GM21825 (cell line): Measurements from ENCODE around the gene COL13A1.

ENCODE experiments used
- ATAC-seq: cut with Tn5 transposase; IDR thresholded peaks from one replicate; pipeline ENCODE4 v1.9.1; 2021; ENCODE audit warnings: mild to moderate bottlenecking, moderate library complexity; ENCODE audit not compliant: unreplicated experiment

The COL13A1 gene

DNA sequence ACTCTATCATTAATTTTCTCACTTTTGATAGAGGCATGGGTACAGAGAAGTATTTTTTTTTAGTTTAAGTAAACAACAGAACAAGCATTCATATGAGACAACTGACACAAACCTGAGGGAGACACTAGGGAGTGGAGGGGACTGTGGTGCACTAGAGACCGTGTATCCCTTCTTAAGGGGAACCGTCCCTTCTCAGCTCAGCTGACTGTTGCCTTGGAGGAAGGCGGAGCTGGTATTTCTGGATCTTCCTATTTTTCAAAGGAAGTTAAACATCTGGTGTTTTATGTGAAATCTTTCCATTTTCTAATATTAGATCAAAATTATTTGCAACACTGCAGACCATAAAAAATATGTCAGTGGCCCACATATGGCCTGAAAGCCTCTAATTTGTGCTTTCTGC is 137.4 kb downstream of the COL13A1 start:
- no peak for ATAC-seq

DNA sequence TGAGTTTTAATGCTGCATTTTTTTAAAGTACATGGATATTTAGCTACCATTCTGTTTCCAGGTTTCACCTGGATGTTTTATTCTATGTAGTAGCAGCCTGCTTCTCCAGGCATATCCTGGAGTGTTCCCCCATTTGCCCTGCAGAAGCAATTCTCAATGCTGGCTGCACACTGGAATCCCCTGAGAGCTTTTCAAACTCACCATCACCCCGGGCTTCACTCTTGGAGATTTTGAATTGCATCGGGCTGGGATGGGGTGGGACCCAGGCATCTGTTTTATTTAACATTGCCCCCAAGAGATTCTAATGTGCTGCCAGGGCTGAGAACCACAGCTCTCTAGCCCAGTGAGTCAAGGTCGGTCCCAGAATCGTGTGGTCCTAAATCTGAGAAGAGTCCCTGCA is 137.8 kb downstream of the COL13A1 start:
- ATAC-seq = no peak

DNA sequence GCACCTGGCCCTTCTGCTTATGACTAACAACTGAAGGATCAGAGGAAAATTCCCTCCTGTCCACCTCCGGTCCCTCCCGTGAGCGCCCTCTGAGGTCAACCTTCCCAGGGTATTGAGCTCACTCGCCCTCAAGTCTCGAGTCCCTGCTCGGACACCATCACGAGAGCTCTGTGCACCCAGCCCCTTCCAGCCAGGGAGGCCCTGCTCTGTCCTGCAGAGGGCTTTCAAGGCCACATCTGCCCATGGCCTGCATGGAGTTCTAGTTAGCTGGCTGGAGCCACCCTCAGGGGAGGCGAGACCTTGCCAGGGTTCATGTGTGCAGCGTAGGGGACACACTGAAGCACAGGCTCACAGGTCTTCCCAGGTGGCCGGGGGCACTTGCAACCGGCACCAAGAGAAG is 140.0 kb downstream of the COL13A1 start:
- ATAC-seq = no peak

DNA sequence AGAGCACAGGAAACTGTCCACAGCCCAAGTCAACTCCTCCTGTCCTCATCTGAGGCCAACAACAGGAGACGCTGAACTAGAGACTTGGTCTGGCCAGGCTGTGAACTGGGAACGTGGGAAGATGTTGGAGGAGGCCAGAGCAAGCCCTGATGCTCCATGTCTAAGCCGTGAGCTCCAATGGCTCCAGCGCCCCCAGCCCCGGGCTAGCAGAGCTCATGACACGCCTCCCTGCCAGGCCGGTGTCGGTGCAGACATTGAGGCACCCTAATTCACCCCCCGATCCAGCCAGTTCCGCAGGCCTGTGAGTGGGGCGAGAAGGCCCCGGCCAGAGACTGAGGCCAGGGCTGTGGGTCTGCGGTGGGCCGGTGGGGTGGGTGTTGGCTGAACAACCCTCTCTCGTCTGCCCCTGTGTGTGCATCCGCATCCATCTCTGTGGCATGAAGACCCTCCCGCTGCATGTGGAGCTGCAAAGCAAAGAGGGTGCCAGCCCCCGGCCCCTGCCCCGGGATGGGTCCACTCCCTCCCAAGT is 141.7 kb downstream of the COL13A1 start:
- no peak for ATAC-seq

DNA sequence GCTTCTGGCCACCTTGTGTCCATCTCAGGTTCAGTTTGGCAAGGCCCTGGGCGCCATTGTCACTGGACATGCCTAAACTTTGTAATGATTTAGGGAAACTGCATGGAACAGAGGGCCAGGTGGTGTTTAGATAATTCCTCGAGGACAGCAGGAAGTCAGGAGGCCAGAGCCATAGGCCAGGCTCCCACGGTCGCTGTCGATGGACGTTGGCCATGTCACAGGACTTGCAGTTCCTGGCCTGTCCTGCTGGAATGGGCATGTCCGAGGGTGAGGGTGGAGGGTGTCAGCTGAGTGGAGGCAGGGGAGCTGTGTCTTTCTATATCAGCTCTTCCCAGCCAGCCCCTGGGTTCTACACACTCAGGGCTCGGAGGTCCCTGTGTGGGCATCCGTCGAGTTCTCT is 143.1 kb downstream of the COL13A1 start:
- no peak for ATAC-seq

DNA sequence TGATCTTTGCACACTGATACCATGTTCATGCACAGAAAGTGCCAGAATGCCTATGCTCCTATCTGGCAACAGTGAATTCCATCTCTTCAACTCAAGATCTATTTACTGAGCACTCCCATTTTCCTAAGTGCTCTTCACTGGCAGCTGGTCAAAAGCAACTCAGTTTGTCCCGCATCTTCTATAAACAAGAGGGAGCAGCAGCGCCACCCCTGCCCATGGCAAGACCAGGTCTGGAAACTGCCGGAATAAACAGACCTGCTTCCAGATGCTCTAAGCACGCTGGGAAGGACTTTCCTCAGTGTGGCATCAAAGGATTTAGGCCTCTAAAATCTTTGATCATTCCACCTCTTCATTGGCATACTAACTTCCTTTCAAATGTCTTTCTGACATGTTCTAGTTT is 146.6 kb downstream of the COL13A1 start:
- no peak for ATAC-seq

DNA sequence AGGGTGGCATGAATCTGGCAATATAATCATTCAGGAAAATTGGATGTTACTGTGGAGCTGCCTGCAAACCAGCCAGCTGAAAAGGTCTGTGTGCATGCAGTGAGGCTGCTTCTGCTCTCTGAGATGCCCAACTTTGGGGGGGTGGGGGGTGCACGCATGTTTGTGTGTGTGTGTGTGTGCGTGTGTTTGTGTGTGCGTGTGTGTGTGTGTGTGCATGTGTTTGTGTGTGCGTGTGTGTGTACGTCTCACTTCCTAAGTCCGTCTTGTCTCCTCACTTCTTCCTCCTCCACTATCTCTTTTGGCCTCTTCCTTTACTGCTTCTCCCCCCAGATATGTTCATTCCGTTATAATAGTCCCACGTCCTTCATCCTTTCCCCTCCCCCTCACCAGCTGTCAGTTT is 148.1 kb downstream of the COL13A1 start:
- no peak for ATAC-seq

DNA sequence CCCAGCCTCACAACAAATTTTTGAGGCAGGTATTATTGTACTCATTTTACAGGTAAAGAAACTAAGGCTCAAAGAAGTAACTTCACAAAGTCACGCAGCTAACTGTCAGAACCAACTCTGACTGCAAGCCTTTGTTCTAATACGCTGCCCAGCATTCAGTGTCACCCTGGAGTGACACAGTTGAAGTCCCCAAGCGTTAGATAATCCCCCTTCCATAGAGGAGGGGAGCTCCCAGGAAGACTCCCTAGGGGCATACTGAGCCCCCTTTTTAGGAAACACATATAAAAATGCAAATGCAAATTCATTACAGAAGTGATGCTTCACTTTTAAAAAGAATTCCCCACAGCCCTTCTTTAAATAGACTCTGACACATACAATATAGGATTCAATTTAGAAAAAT is 150.0 kb downstream of the COL13A1 start:
- ATAC-seq = no peak

DNA sequence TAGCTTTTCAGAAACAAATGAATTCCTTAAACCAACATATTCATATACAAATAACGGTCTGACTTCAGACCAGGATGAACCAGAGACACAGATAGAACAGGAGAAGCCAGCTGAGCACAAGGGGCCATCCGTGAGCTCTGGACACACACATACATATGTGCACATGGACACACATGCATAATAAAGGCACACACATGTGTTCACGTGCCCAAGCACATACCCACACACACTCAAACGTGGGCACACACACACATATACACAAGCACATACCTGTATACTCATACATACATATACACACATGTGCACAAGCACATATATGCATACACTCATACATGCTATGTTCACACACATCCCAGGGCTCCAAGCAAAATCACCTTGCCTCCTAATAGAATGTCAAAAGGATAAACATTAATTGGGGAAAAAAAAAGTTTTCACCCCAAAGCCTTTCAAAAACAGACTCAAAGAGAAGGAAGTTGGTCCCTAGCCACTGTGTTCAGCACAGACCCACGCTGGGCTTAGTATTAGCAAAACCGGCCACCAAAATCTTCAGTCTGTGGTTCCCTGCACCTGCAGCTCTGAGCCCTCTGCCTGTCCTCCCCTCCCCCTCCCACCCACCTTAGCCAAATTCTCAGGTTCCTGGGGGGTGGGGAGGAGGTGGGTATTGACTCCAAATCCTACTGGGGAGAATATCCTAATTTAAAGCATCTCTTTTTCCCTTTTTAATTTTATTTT is 150.5 kb downstream of the COL13A1 start:
- ATAC-seq = no peak

DNA sequence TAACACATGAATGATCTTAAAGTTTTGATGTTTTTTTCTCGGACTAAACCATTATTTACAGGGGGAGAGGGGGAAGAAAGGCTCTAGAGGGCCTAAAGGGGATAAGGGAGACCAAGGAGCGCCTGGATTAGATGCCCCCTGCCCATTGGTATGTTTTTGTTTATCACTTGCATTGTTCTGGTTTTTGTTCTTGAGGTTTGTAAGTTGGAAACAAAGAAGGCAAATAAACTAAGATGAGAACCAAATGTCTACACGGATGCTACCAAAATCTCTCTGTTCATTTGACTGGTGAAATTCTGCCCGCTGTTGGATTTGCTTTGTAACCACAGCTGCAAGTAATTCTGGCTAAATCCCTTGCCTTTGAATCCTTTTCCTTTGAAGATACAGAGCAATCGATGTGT is 151.1 kb downstream of the COL13A1 start:
- no peak for ATAC-seq

DNA sequence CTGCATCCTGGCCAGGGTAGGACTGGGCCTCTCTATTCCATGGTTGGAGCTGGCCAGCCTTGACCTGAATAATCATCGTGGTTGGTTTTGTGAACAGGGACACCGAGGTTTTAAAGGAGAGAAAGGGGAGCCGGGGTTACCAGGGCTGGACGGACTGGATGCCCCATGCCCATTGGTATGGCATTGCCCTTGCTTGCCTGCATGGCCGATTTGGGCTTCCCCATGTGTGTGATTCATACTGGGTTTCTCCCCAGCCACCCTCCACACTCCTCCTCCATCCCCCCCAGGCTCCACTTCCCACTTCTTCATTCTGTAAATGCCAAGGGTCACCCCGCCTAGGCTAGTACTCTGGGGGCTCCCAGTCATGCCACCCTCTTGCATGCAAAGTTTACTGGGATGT is 152.1 kb downstream of the COL13A1 start:
- no peak for ATAC-seq

DNA sequence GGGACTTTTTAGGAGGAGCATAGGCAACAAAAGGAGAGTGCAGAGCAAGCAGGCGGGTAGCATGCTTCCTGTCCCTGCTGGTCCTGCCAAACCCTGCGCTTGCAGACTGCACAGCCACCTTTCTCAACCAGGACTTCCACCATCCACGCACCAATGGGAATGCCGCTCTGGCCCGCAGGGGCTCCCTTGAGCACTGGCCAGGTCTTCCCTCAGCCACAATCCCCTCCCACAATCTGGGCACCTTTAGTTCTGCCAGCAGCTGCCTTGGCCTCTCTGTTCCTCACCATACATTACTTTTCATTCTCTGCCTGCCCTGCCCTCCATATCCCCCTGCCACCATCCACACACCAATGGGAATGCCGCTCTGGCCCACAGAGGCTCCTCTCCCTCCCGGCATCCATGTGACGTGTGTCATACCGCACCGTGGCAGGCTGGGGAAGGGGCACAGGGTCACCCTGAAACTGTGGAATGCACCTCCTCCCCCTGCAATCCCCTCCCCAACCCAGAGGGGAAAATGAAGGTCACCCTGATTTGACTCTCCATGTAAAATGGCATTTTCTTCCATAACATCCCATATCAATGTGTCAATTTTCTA is 153.6 kb downstream of the COL13A1 start:
- ATAC-seq = no peak

DNA sequence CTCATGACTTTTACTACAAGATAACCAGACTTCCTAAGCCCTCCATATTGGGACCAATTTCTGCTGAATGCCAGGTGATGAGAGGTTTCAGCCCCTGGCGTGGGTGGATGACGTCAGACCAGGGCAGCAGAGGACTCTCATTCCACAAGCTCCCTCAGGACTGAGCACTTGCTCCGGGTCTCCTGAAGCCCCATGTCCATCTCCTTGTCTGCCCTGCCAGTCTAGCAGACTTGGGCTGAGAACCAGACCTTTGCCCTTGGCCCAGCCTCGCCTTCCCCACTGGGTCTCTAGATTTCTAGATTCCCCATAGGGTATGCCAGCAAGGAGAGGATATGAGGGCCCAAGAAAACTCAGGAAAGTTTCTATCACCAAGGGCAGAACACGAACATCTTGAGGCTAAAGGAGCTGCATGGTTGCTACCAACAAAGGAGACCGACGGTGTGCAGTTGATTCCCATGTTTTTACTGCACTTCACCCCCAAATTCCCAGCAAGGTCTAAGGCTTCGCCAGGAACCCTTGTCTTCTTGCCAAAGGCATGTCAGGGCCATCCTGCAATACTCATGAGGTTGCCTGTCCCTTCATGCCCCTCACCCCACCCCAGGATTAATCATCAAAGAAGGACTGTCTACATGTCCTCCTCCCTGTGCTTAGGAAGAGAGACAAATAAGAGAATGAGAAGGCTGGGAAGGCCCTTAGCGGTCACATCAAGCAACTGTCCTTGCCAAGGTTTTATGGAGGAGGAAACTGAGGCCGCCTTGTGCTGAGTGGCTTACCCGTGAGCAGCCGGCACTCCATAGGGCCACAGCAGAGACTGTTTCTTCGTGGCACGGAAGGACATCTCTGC is 154.4 kb downstream of the COL13A1 start:
- no peak for ATAC-seq

DNA sequence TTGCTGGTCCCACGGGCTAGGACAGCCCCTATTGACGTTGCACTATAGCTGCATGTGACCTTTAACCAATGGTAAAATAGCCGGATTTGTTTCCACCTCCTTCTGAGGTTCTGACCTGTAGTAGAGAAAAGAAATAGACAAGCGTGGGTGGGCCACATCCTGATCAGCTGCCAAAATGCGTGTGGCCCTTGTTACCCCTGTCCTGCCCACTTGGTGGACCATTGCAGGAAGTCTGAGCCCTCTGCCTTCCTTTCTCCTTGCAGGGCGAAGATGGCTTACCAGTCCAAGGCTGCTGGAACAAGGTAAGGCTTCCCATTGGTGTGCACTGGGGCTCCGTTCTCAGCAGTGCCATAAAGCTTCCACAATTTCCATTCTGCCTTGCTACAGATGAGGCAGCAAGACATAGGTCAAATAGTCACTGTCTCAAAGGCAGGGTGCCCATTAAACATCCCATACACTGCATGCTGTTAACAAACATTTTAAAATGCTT is 155.1 kb downstream of the COL13A1 start:
- no peak for ATAC-seq

DNA sequence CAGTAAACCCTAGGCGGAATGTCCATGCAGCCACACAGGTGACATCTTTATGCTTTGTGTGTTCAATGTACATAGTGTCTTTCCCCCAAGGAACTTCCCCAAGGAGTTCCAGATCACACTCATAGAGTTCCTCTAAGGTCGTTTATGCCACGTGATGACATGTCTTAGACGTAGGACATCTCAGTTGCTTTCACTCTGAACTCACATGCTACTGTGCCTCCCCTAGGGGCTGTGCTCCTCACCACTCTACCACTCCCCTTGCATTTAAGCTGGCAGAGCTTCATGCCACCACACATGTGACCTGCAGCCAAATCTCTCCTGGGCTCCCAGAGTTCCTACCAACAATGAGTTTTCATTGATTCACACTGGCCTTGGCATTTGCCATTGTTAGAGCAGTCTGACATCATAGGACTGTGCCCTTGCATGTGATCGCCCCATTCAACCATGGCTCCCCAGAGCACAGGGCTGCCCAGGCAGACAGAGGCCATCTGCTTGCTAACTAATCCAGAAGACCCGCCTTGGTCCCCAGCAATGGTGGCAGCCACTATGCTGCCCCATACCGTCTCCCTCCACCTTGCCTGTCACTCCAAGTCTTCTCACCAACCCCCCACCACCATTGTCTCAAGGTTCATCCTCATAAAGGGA is 155.7 kb downstream of the COL13A1 start:
- ATAC-seq = no peak

DNA sequence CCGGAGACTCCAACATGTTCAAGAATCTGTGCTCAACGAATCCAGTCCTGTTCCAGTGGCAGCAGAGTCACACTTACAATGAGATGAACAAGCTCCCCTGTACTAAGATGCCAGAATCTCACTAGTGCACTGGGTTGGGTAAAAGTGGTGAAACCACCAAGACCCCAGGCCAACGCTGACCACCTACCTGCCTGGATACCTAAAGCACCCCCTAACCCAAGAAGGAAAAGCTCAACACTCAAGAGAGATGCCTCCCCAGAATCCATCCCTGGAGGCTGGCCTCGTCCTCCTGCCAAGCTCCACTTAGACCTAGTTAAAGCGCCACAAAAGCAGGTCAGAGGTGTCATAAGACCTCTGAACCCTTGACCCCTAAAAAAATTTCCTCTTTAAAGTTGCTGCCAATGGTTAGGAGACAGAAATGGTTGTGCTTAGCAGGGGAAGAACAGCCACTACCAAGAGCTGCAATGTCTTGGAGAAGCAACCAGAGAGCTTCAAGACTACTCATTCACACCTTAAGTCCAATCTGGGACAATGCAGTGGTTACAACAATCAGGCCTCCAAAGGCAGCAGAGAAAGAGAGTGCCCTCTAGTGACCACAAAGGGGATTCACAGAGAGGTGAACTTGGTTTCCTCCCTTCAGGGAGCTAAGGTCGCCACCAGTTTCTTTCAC is 156.3 kb downstream of the COL13A1 start:
- ATAC-seq = no peak

DNA sequence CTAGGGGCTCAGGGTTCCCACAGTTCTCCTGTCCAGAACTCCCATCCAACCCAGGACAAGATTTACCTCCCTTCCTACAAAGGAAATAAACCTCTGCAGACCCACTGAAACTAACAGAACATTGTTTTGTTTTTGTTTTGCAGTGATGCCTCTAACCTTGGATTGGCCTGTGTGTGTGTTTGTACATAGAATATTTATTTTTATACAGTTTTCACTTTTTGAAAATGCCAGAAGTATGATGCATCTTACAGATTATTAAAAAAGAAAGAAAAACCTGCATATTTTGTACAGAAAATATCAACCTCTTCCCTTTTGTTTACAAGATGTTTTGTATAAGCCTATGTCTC is 156.8 kb downstream of the COL13A1 start:
- no peak for ATAC-seq

DNA sequence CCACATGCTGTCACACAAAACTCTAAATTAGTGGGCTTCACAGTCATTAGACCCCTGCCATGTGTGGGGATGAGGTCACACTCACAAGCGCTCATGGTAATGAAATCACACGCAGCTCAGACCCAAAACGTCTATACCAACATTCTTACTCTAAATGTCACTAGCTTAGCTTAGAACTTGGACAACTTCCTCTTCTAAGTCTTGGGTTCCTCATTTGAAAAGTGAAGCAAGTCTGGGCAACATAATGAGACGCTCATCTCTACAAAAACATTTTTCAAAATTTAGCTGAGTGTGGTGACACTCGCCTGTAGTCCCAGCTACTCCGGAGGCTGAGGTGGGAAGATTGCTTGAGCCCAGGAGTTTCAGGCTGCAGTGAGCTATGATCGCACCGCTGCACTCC is 158.2 kb downstream of the COL13A1 start:
- no peak for ATAC-seq

DNA sequence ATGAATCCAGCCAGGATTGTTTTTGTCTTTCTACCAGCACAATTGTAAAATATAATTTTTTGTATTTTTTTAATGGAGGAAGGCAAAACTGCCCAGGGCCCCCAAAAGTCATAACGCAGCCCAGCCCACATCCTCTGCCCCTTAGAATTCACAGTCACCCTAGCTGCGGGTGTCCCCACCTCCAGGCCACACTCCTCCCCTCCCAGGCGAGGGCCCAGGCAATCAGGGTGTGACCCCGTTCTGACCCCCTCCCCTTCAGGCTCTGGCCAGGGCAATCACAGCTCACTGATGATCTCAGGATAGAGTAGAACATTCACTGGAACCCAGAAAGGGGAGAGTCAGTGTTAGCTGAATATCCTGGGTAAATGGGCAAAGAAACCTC is 158.9 kb downstream of the COL13A1 start:
- no peak for ATAC-seq

DNA sequence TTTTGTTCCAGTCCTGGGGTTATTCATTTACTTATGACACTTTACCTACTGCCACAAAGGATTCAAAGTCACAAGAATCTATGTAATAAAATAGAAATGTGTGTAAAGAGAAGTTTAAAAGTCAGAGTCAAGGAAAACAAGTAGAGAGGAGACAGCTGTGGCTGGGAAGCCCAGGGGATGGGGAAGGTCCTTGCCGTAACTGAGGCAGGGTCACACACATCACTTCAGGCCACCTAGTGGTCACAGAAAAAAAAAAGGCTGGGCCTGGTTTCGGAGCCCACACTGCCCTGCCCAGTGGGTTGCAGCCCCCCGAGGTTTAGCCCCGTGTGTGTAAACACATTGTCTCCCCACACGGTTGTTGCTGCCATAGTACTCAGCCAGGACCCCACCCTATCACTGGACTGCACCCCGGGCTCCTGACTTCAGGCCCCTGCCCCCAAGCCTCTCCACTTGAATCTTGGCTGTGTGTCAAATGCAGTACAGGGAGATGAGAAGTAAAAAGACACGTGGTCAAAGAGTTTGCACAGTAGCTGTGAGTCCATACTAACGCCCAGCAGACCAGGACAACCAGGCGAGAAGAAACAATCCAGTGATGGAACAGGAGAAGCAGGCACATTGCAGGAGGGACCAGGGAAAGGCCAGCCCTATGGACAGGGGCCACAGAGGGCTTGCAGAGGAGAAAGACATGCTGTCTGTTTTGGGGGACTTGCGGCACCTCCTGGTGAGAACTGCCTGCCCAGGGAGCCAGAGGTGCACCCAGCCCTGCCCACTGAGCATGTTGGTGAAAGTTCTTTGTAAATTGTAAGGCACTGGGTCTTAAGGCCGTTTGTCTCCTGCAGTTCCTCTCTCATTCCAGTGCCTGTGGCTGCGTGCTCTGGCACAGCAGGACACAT is 159.5 kb downstream of the COL13A1 start:
- ATAC-seq = no peak
